ENCODE measurements around the gene SLC7A6. TPM values are rescaled to one million over a fixed set of nuclear protein-coding genes. Genes with fewer than 3 reads are reported as not detected.

Gene SLC7A6
- 100 to 1,000 TPM; 112 TPM for total RNA-seq

GRCh38 chr16:68264128-68265077 lies at the start of gene SLC7A6:
SLC7A6 (plus strand) TSS chr16:68264526; CDS start chr16:68274727, 10,201 bp downstream.

GRCh38 chr16:68235887-68236136 lies 28.5 kb upstream of the SLC7A6 start, which contains the start of gene ESRP2:
ESRP2 (minus strand) TSS chr16:68236127; CDS start chr16:68236045, 82 bp downstream.

GRCh38 chr16:68244903-68245853 lies 19.1 kb upstream of the SLC7A6 start, which contains the start of gene PLA2G15:
PLA2G15 (plus strand) TSS chr16:68245373; CDS start chr16:68245427, 54 bp downstream.

GRCh38 chr16:68310774-68311511 lies 46.6 kb downstream of the SLC7A6 start, which contains the start of the genes PRMT7 and SLC7A6OS:
PRMT7 (plus strand) TSS chr16:68311019; CDS start chr16:68315980, 4,961 bp downstream.
SLC7A6OS (minus strand) TSS chr16:68310946; CDS start chr16:68310926, 20 bp downstream.

Small RNA genes within 50 kb of the gene (microRNA-seq; reads per million reads assigned to microRNA genes)
- not detected for gene MIR6773 (ENCODE audit: borderline microRNAs expressed, borderline replicate concordance)

Other genes with a start within 250 kb of the SLC7A6 start
- not detected for gene DPEP2NB, start 248.6 kb upstream of the SLC7A6 start, total RNA-seq
- 10 to 100 TPM; 14.6 to 16.3 TPM for gene DDX28, start 241.3 kb upstream of the SLC7A6 start, total RNA-seq
- gene DUS2, start 241.2 kb upstream of the SLC7A6 start, total RNA-seq = 10 to 100 TPM; 18.9 to 20.8 TPM
- gene NFATC3, start 179.2 kb upstream of the SLC7A6 start, total RNA-seq = 100 to 1,000 TPM; 116 to 117 TPM
- under 1 TPM in 1 of 2 experiments, not detected in 1; 0.07 TPM for gene ESRP2, start 28.4 kb upstream of the SLC7A6 start, total RNA-seq
- gene PLA2G15, start 19.2 kb upstream of the SLC7A6 start, total RNA-seq = 1 to 10 TPM; 8.8 to 9.2 TPM
- gene SLC7A6OS, start 46.4 kb downstream of the SLC7A6 start, total RNA-seq = 10 to 100 TPM; 30.5 to 31.9 TPM
- 10 to 100 TPM; 57.1 to 62.3 TPM for gene PRMT7, start 46.5 kb downstream of the SLC7A6 start, total RNA-seq
- 1 to 10 TPM; 3.2 to 3.9 TPM for gene SMPD3, start 184.0 kb downstream of the SLC7A6 start, total RNA-seq